ENCODE measurements around the gene SLC38A6. TPM values are rescaled to one million over a fixed set of nuclear protein-coding genes. Genes with fewer than 3 reads are reported as not detected.

Gene SLC38A6
- total and polyA plus RNA-seq, 10 of the 15 experiments (the other 5 are each of a cell fraction or from before 2014, with no cell fraction given) = 2.0 to 7.0 (median 3.7) TPM

DNA sequence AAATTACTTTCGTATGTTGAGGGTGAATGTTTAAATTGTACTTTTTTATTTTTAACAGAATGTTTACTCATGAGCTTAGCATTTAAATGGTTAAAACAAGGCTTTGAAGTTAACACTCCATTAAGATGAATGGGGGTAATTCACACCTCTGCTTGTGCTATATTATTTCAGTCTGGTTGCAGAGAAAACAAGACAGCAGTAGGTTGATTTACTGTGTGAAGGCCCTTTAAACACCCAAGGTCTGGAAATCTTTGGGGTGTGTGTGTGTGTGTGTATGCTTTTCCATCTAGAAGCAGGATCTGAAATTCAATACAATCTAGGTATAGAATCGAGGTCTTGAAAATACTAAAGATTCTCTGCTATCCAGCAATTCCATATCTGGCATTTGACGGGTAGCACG is 83.8 kb downstream of the SLC38A6 start (continued):
- TF ChIP-seq, protein P1, sequence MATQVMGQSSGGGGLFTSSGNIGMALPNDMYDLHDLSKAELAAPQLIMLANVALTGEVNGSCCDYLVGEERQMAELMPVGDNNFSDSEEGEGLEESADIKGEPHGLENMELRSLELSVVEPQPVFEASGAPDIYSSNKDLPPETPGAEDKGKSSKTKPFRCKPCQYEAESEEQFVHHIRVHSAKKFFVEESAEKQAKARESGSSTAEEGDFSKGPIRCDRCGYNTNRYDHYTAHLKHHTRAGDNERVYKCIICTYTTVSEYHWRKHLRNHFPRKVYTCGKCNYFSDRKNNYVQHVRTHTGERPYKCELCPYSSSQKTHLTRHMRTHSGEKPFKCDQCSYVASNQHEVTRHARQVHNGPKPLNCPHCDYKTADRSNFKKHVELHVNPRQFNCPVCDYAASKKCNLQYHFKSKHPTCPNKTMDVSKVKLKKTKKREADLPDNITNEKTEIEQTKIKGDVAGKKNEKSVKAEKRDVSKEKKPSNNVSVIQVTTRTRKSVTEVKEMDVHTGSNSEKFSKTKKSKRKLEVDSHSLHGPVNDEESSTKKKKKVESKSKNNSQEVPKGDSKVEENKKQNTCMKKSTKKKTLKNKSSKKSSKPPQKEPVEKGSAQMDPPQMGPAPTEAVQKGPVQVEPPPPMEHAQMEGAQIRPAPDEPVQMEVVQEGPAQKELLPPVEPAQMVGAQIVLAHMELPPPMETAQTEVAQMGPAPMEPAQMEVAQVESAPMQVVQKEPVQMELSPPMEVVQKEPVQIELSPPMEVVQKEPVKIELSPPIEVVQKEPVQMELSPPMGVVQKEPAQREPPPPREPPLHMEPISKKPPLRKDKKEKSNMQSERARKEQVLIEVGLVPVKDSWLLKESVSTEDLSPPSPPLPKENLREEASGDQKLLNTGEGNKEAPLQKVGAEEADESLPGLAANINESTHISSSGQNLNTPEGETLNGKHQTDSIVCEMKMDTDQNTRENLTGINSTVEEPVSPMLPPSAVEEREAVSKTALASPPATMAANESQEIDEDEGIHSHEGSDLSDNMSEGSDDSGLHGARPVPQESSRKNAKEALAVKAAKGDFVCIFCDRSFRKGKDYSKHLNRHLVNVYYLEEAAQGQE (IDR thresholded peaks at IDR 0.05; ENCODE audit: low read depth, low read length) = no peak
- no peak for TF ChIP-seq POLR2AphosphoS5 (IDR thresholded peaks at IDR 0.05; ENCODE audit: low read length)
- TF ChIP-seq KDM1A (IDR thresholded peaks at IDR 0.05; ENCODE audit: borderline replicate concordance) = no peak
- TF ChIP-seq RELB (IDR thresholded peaks at IDR 0.05; ENCODE audit: low read depth) = no peak
- no peak for TF ChIP-seq RAD21 (IDR thresholded peaks at IDR 0.05; ENCODE audit: insufficient read depth, low read depth, low read length)
- no peak for TF ChIP-seq SUZ12 (IDR thresholded peaks at IDR 0.05; ENCODE audit: unreplicated experiment)
- TF ChIP-seq HDAC6 (IDR thresholded peaks at IDR 0.05; ENCODE audit: unreplicated experiment) = no peak
- TF ChIP-seq NFIC (IDR thresholded peaks at IDR 0.05; ENCODE audit: low read depth, low read length) = no peak
- TF ChIP-seq MYB (IDR thresholded peaks at IDR 0.05; ENCODE audit: borderline replicate concordance, low read depth, low read length) = no peak
- TF ChIP-seq, protein P2, sequence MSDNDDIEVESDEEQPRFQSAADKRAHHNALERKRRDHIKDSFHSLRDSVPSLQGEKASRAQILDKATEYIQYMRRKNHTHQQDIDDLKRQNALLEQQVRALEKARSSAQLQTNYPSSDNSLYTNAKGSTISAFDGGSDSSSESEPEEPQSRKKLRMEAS (IDR thresholded peaks at IDR 0.05; ENCODE audit: low read depth, low read length) = no peak
- no peak for TF ChIP-seq POU2F2 (IDR thresholded peaks at IDR 0.05; ENCODE audit: borderline replicate concordance, low read depth, low read length)
- TF ChIP-seq, protein P3, sequence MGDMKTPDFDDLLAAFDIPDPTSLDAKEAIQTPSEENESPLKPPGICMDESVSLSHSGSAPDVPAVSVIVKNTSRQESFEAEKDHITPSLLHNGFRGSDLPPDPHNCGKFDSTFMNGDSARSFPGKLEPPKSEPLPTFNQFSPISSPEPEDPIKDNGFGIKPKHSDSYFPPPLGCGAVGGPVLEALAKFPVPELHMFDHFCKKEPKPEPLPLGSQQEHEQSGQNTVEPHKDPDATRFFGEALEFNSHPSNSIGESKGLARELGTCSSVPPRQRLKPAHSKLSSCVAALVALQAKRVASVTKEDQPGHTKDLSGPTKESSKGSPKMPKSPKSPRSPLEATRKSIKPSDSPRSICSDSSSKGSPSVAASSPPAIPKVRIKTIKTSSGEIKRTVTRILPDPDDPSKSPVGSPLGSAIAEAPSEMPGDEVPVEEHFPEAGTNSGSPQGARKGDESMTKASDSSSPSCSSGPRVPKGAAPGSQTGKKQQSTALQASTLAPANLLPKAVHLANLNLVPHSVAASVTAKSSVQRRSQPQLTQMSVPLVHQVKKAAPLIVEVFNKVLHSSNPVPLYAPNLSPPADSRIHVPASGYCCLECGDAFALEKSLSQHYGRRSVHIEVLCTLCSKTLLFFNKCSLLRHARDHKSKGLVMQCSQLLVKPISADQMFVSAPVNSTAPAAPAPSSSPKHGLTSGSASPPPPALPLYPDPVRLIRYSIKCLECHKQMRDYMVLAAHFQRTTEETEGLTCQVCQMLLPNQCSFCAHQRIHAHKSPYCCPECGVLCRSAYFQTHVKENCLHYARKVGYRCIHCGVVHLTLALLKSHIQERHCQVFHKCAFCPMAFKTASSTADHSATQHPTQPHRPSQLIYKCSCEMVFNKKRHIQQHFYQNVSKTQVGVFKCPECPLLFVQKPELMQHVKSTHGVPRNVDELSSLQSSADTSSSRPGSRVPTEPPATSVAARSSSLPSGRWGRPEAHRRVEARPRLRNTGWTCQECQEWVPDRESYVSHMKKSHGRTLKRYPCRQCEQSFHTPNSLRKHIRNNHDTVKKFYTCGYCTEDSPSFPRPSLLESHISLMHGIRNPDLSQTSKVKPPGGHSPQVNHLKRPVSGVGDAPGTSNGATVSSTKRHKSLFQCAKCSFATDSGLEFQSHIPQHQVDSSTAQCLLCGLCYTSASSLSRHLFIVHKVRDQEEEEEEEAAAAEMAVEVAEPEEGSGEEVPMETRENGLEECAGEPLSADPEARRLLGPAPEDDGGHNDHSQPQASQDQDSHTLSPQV (IDR thresholded peaks at IDR 0.05) = no peak
